GM19351 (cell line): ENCODE measurements around the gene DNAJB14.
"Not testable (repeated sequence)": the region's sequence is repeated elsewhere in the genome, so short reads cannot be mapped to it uniquely, and the experiment has no call there.

ENCODE experiments used
- ATAC-seq: cut with Tn5 transposase; IDR thresholded peaks from one replicate; pipeline ENCODE4 v1.9.1; 2021; ENCODE audit warnings: mild to moderate bottlenecking, moderate library complexity; ENCODE audit not compliant: unreplicated experiment

The DNAJB14 gene

GRCh38 chr4:99946356-99947189 is at the start of gene DNAJB14:
TSS of gene DNAJB14 (minus strand) at chr4:99946618. CDS start at chr4:99946571, 47 bp downstream.
- peak; percentile 42 for ATAC-seq

GRCh38 chr4:99991741-99992140 is 45.3 kb upstream of the DNAJB14 start:
- no peak for ATAC-seq

- ATAC-seq = no peak
These were observed 41.3 kb upstream of the DNAJB14 start for GRCh38 chr4:99987681-99988080.

- peak; percentile 57 for ATAC-seq
These were observed 40.4 kb upstream of the DNAJB14 start for GRCh38 chr4:99986792-99987191.

GRCh38 chr4:99983289-99983943 is 37.0 kb upstream of the DNAJB14 start:
- peak; percentile 49 for ATAC-seq

- ATAC-seq = no peak
These were observed 33.5 kb upstream of the DNAJB14 start for GRCh38 chr4:99979872-99980271.

GRCh38 chr4:99971453-99972111 is 25.2 kb upstream of the DNAJB14 start:
- ATAC-seq = no peak

- ATAC-seq = no peak
These were observed 21.9 kb upstream of the DNAJB14 start for GRCh38 chr4:99968330-99968729.

GRCh38 chr4:99966692-99967091 is 20.3 kb upstream of the DNAJB14 start:
- no peak for ATAC-seq

GRCh38 chr4:99965674-99966350 is 19.4 kb upstream of the DNAJB14 start:
- ATAC-seq = no peak

- no peak for ATAC-seq
These were observed 18.8 kb upstream of the DNAJB14 start for GRCh38 chr4:99965173-99965572.

GRCh38 chr4:99961711-99962110 is 15.3 kb upstream of the DNAJB14 start:
- ATAC-seq = no peak

GRCh38 chr4:99960648-99961047 is 14.2 kb upstream of the DNAJB14 start:
- no peak for ATAC-seq

GRCh38 chr4:99958207-99958606 is 11.8 kb upstream of the DNAJB14 start:
- ATAC-seq = not testable (repeated sequence)

- ATAC-seq = no peak
These were observed 4.5 kb upstream of the DNAJB14 start for GRCh38 chr4:99950913-99951254.

- ATAC-seq = peak; percentile 50
These were observed 3.8 kb upstream of the DNAJB14 start, which contains the start of gene H2AZ1 for GRCh38 chr4:99949999-99950912. TSS of gene H2AZ1 (minus strand) at chr4:99950275. CDS start at chr4:99950170, 105 bp downstream.

- ATAC-seq = peak; percentile 21
These were observed 2.9 kb upstream of the DNAJB14 start for GRCh38 chr4:99949034-99949998.

GRCh38 chr4:99947608-99948007 is 1.2 kb upstream of the DNAJB14 start:
- no peak for ATAC-seq

- ATAC-seq = no peak
These were observed 766 bp upstream of the DNAJB14 start for GRCh38 chr4:99947190-99947578.
